Mesothelial cell of epicardium (in vitro differentiated cells): ENCODE measurements around the gene WNT5A. TPM values are rescaled to one million over a fixed set of nuclear protein-coding genes. Genes with fewer than 3 reads are reported as not detected.

ENCODE experiments used
- DNase-seq, 2 experiments: peaks; one replicate each; pipeline ENCODE4 v3.0.0; 2021; ENCODE audit warnings: low spot score in 2 of 2; ENCODE audit not compliant: unreplicated experiment in 2 of 2
- H3K27ac Mint-ChIP-seq: 2 replicates; pipeline ENCODE4 v1.8.0; 2021; ENCODE audit warnings: mixed read lengths
- H3K27me3 Mint-ChIP-seq: 2 replicates; pipeline ENCODE4 v1.8.0; 2021; ENCODE audit warnings: low read depth, mixed read lengths
- H3K36me3 Mint-ChIP-seq: 2 replicates; pipeline ENCODE4 v1.8.0; 2021; ENCODE audit warnings: mixed read lengths
- H3K4me1 Mint-ChIP-seq: 2 replicates; pipeline ENCODE4 v1.8.0; 2021; ENCODE audit warnings: mixed read lengths
- H3K4me3 Mint-ChIP-seq: 2 replicates; pipeline ENCODE4 v1.8.0; 2021; ENCODE audit warnings: mild to moderate bottlenecking, moderate library complexity, mixed read lengths
- H3K9me3 Mint-ChIP-seq: 2 replicates; pipeline ENCODE4 v1.8.0; 2021; ENCODE audit warnings: mixed read lengths
- total RNA-seq: library from RNA; stranded (reverse); gene quantifications from 3 replicates; pipeline ENCODE4 v1.2.1, GENCODE V29; 2021
- TF ChIP-seq, protein P1 (sequence below): fragments of 200-600 bp; sonication (generic); IDR thresholded peaks from one replicate; pipeline ENCODE4 v1.5.0; 2021; ENCODE audit warnings: antibody characterized with exemption; ENCODE audit not compliant: unreplicated experiment

WNT5A gene
- total RNA-seq, 1 donor from 2014 or later = 63.8 TPM

DNA sequence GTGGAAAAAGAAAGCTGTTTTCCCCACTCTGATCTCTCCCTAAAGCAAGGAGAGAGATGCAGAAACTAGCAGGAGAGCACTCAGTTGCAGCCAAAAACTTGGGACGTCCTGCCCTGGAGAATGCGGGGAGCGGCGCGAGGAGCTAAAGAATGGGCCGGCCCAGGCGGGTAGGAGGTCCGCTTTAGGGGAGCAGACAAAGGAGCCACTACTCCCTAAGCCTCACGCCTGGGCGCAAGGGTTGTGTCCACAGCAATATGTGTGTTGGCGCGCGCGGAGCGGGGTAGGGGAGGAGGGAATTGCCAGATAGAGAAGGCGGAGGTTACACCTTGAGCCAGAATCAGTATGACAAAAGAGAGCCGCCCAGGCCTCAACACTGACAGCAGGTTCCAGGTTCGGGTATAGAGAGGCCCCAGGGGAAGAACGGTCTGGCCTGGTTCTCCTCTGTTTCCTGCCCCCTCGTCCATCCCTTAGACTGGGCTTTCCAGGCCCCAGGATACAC lies 2.9 kb downstream of the WNT5A start:
- Mint-ChIP-seq H3K36me3 (peaks cover 2% of the 10 kb centered on the region), H3K27me3 (peaks cover 29% of the 10 kb centered on the region), H3K4me3 (peak overlapping the region; percentile 97), H3K9me3 (no peaks in the 10 kb centered on the region), H3K27ac (peak overlapping the region; percentile 84), H3K4me1 (peaks cover 66% of the 10 kb centered on the region)
- TF ChIP-seq, protein P1, sequence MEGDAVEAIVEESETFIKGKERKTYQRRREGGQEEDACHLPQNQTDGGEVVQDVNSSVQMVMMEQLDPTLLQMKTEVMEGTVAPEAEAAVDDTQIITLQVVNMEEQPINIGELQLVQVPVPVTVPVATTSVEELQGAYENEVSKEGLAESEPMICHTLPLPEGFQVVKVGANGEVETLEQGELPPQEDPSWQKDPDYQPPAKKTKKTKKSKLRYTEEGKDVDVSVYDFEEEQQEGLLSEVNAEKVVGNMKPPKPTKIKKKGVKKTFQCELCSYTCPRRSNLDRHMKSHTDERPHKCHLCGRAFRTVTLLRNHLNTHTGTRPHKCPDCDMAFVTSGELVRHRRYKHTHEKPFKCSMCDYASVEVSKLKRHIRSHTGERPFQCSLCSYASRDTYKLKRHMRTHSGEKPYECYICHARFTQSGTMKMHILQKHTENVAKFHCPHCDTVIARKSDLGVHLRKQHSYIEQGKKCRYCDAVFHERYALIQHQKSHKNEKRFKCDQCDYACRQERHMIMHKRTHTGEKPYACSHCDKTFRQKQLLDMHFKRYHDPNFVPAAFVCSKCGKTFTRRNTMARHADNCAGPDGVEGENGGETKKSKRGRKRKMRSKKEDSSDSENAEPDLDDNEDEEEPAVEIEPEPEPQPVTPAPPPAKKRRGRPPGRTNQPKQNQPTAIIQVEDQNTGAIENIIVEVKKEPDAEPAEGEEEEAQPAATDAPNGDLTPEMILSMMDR = no peak
- DNase-seq = no peak

DNA sequence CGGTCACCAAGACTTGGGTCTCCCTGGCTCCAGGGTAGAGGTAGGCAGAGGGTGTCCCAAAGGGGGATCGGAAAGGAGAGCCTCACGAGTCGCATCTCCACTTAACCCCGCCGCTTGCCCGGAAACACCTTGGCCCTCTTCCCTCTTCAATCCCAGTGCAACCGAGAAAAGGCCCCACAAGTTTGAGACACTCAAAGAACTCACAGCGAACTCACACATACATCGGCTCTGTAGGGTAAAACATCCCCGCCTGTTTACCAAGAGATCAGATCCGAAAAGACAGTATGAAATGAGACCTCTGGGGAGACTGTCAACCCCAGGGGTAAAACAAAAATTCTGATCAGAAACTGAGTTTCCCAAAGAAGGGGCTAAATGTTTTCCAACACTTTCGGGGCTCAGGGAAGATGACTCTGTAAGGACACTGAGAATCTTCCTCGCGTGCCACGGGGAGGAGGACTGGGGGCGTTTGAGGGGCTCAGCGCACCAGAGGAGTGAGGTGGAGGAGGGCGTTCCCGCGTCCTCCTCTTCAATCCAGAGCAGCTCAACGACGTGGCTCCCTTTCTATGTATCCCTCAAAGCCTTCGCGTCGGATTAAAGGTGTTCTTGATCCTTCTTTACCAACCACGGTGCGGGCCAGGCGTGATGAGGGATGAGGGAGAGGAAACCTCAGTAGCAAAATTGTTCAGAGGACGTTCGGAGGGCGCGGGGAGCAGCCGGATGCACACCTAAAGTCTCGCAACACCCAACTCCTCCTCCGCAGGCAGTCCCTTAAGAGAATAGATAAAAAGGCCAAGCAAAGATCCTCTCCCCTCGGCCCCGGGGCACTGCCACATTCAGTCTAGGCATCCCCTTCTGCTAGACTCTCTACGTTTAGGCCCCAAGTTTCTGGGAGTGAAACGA lies 3.7 kb downstream of the WNT5A start:
- TF ChIP-seq, protein P1 = no peak
- Mint-ChIP-seq H3K27me3 (peaks cover 21% of the 10 kb centered on the region), H3K9me3 (no peaks in the 10 kb centered on the region), H3K27ac (peak overlapping the region; percentile 84), H3K4me1 (peaks cover 60% of the 10 kb centered on the region), H3K4me3 (peak overlapping the region; percentile 97), H3K36me3 (peaks cover 4% of the 10 kb centered on the region)
- DNase-seq = no peak

DNA sequence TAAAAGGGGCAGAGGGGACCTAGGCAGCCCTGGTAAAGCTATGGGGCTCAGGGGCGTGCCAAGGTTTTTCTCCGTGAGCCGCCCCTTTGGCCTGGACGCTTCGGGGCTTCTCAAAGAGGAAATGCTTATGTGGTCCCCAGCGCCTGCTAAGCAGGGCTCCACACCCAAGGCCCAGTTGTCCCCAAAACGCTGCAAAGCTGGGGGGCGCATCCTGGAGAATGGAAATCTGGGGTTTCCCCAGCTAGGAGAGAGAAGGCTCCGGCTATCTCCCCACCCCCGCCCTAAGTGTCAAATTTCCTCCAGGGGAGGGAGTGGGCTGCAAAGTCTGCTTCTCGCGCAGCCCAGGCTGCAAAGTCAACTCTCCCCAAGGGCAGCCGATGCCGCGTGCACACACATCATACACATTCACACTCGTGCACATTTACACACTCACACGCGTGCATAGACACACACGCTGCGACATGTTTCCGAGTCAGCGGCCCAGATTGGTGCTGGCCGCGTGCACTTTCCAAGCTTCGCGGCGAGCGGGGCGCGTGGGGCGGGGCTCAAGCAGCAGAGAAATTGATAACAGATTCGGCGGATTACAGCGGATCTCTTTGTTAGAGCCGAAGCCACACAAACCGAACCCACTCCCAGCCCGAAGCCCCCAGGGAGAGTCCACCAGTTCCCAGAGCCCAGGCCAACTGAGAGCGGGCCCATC lies 4.5 kb downstream of the WNT5A start:
- Mint-ChIP-seq H3K4me1 (peaks cover 67% of the 10 kb centered on the region), H3K9me3 (no peaks in the 10 kb centered on the region), H3K4me3 (peak overlapping the region; percentile 97), H3K27me3 (peaks cover 21% of the 10 kb centered on the region), H3K27ac (peak overlapping the region; percentile 84), H3K36me3 (peaks cover 7% of the 10 kb centered on the region)
- peak in 1 of 2 experiments; percentile 59 for DNase-seq
- TF ChIP-seq, protein P1 = no peak

GRCh38 chr3:55481744-55482495 lies 5.2 kb downstream of the WNT5A start:
- peak overlapping the region; percentile 77 for H3K27ac Mint-ChIP-seq
- H3K4me3 Mint-ChIP-seq = peak overlapping the region; percentile 97
- peaks cover 72% of the 10 kb centered on the region for H3K4me1 Mint-ChIP-seq
- H3K36me3 Mint-ChIP-seq = peaks cover 12% of the 10 kb centered on the region
- TF ChIP-seq, protein P1 = peak; percentile 32
- no peaks in the 10 kb centered on the region for H3K9me3 Mint-ChIP-seq
- H3K27me3 Mint-ChIP-seq = peaks cover 21% of the 10 kb centered on the region
- no peak for DNase-seq

GRCh38 chr3:55480911-55481743 lies 6.0 kb downstream of the WNT5A start:
- Mint-ChIP-seq H3K27me3 (peaks cover 19% of the 10 kb centered on the region), H3K9me3 (no peaks in the 10 kb centered on the region), H3K27ac (peak overlapping the region; percentile 86), H3K4me3 (peak overlapping the region; percentile 97), H3K4me1 (peaks cover 70% of the 10 kb centered on the region), H3K36me3 (peaks cover 20% of the 10 kb centered on the region)
- TF ChIP-seq, protein P1 = no peak
- DNase-seq = peak in 1 of 2 experiments; percentile 51
